GM23338 (cell line): ENCODE data around the gene ZCCHC17.

Experiments used
- EZH2 ChIP-seq: fragments of 200-600 bp; sonication (generic); IDR thresholded peaks from one replicate; pipeline ENCODE4 v1.8.0; 2017; ENCODE audit warnings: antibody characterized with exemption, mild to moderate bottlenecking, low read depth; ENCODE audit not compliant: unreplicated experiment
- EZH2phosphoT487 ChIP-seq: fragments of 200-600 bp; sonication (generic); IDR thresholded peaks from one replicate; pipeline ENCODE4 v1.8.1; 2018; ENCODE audit warnings: antibody characterized with exemption; ENCODE audit not compliant: unreplicated experiment
- NANOG ChIP-seq: IDR thresholded peaks from 2 replicates; pipeline ENCODE4 v1.6.1; 2016; ENCODE audit warnings: antibody characterized with exemption, borderline replicate concordance
- POLR2AphosphoS5 ChIP-seq: IDR thresholded peaks from 2 replicates; pipeline ENCODE4 v1.6.1; 2016; ENCODE audit warnings: antibody characterized with exemption, low read depth
- ZNF114 ChIP-seq: fragments of 250-450 bp; sonication (Bioruptor Pico); IDR thresholded peaks from 2 replicates; pipeline ENCODE4 v1.5.0; 2020; ENCODE audit warnings: mild to moderate bottlenecking, moderate library complexity
- TF ChIP-seq, protein P1 (sequence below), 2 experiments: fragments of 200-600 bp in 1 of 2; sonication (generic) in 1 of 2; conservative IDR thresholded peaks; 2 replicates each; pipeline versions ENCODE4 v1.5.1 to v1.6.1; 2016 to 2017; ENCODE audit warnings: antibody characterized with exemption in 2 of 2, low read depth in 2 of 2, mild to moderate bottlenecking in 2 of 2, moderate library complexity in 1 of 2
- TF ChIP-seq, protein P2 (sequence below): IDR thresholded peaks from 2 replicates; pipeline ENCODE4 v1.6.1; 2016; ENCODE audit warnings: antibody characterized with exemption
- TF ChIP-seq, protein P3 (sequence below): IDR thresholded peaks from one replicate; pipeline ENCODE4 v1.6.1; 2018; ENCODE audit warnings: antibody characterized with exemption; ENCODE audit not compliant: unreplicated experiment
- TF ChIP-seq, protein P4 (sequence below): fragments of 250-450 bp; sonication (Bioruptor Pico); IDR thresholded peaks from 2 replicates; pipeline ENCODE4 v1.5.0; 2020; ENCODE audit warnings: mild to moderate bottlenecking, moderate library complexity

DNA sequence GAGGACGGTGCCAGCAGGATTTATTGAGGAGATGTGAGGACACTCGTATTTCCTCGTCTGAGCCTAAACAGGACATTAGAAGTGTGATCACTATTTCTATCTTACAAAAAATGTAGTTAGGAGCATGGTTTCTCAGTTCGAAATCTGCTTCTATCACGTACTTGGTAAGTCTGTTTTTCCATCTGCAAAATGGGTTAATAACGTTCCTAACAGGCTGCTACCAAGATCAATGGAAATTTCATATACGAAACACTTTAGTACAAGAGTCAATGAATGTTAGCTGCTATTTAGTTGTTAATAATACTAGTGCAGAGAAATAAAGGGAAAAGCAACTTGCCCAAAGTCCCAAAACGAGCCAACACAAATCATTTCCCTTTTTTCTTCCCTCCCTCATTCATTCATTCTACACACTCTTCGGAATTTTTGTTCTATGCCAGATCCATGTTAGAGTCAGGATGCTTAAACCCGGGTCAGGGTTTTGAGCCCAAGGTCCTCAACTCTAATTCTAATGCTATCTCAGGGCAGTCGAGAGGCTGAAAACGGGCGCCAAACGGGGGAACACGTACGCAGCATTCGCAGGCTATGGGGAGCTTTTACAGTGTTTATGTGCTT, 852 bp upstream of the ZCCHC17 start:
- TF ChIP-seq POLR2AphosphoS5 = no peak
- TF ChIP-seq, protein P1, sequence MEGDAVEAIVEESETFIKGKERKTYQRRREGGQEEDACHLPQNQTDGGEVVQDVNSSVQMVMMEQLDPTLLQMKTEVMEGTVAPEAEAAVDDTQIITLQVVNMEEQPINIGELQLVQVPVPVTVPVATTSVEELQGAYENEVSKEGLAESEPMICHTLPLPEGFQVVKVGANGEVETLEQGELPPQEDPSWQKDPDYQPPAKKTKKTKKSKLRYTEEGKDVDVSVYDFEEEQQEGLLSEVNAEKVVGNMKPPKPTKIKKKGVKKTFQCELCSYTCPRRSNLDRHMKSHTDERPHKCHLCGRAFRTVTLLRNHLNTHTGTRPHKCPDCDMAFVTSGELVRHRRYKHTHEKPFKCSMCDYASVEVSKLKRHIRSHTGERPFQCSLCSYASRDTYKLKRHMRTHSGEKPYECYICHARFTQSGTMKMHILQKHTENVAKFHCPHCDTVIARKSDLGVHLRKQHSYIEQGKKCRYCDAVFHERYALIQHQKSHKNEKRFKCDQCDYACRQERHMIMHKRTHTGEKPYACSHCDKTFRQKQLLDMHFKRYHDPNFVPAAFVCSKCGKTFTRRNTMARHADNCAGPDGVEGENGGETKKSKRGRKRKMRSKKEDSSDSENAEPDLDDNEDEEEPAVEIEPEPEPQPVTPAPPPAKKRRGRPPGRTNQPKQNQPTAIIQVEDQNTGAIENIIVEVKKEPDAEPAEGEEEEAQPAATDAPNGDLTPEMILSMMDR (conservative IDR thresholded peaks at IDR 0.05; ENCODE audit: low read depth in 2 of 2) = no peak
- TF ChIP-seq ZNF114 (CRISPR knock-in tag) = no peak
- no peak for TF ChIP-seq EZH2
- no peak for TF ChIP-seq NANOG
- no peak for TF ChIP-seq EZH2phosphoT487
- TF ChIP-seq, protein P2, sequence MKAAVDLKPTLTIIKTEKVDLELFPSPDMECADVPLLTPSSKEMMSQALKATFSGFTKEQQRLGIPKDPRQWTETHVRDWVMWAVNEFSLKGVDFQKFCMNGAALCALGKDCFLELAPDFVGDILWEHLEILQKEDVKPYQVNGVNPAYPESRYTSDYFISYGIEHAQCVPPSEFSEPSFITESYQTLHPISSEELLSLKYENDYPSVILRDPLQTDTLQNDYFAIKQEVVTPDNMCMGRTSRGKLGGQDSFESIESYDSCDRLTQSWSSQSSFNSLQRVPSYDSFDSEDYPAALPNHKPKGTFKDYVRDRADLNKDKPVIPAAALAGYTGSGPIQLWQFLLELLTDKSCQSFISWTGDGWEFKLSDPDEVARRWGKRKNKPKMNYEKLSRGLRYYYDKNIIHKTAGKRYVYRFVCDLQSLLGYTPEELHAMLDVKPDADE = no peak
- TF ChIP-seq, protein P3, sequence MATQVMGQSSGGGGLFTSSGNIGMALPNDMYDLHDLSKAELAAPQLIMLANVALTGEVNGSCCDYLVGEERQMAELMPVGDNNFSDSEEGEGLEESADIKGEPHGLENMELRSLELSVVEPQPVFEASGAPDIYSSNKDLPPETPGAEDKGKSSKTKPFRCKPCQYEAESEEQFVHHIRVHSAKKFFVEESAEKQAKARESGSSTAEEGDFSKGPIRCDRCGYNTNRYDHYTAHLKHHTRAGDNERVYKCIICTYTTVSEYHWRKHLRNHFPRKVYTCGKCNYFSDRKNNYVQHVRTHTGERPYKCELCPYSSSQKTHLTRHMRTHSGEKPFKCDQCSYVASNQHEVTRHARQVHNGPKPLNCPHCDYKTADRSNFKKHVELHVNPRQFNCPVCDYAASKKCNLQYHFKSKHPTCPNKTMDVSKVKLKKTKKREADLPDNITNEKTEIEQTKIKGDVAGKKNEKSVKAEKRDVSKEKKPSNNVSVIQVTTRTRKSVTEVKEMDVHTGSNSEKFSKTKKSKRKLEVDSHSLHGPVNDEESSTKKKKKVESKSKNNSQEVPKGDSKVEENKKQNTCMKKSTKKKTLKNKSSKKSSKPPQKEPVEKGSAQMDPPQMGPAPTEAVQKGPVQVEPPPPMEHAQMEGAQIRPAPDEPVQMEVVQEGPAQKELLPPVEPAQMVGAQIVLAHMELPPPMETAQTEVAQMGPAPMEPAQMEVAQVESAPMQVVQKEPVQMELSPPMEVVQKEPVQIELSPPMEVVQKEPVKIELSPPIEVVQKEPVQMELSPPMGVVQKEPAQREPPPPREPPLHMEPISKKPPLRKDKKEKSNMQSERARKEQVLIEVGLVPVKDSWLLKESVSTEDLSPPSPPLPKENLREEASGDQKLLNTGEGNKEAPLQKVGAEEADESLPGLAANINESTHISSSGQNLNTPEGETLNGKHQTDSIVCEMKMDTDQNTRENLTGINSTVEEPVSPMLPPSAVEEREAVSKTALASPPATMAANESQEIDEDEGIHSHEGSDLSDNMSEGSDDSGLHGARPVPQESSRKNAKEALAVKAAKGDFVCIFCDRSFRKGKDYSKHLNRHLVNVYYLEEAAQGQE = no peak
- TF ChIP-seq, protein P4, sequence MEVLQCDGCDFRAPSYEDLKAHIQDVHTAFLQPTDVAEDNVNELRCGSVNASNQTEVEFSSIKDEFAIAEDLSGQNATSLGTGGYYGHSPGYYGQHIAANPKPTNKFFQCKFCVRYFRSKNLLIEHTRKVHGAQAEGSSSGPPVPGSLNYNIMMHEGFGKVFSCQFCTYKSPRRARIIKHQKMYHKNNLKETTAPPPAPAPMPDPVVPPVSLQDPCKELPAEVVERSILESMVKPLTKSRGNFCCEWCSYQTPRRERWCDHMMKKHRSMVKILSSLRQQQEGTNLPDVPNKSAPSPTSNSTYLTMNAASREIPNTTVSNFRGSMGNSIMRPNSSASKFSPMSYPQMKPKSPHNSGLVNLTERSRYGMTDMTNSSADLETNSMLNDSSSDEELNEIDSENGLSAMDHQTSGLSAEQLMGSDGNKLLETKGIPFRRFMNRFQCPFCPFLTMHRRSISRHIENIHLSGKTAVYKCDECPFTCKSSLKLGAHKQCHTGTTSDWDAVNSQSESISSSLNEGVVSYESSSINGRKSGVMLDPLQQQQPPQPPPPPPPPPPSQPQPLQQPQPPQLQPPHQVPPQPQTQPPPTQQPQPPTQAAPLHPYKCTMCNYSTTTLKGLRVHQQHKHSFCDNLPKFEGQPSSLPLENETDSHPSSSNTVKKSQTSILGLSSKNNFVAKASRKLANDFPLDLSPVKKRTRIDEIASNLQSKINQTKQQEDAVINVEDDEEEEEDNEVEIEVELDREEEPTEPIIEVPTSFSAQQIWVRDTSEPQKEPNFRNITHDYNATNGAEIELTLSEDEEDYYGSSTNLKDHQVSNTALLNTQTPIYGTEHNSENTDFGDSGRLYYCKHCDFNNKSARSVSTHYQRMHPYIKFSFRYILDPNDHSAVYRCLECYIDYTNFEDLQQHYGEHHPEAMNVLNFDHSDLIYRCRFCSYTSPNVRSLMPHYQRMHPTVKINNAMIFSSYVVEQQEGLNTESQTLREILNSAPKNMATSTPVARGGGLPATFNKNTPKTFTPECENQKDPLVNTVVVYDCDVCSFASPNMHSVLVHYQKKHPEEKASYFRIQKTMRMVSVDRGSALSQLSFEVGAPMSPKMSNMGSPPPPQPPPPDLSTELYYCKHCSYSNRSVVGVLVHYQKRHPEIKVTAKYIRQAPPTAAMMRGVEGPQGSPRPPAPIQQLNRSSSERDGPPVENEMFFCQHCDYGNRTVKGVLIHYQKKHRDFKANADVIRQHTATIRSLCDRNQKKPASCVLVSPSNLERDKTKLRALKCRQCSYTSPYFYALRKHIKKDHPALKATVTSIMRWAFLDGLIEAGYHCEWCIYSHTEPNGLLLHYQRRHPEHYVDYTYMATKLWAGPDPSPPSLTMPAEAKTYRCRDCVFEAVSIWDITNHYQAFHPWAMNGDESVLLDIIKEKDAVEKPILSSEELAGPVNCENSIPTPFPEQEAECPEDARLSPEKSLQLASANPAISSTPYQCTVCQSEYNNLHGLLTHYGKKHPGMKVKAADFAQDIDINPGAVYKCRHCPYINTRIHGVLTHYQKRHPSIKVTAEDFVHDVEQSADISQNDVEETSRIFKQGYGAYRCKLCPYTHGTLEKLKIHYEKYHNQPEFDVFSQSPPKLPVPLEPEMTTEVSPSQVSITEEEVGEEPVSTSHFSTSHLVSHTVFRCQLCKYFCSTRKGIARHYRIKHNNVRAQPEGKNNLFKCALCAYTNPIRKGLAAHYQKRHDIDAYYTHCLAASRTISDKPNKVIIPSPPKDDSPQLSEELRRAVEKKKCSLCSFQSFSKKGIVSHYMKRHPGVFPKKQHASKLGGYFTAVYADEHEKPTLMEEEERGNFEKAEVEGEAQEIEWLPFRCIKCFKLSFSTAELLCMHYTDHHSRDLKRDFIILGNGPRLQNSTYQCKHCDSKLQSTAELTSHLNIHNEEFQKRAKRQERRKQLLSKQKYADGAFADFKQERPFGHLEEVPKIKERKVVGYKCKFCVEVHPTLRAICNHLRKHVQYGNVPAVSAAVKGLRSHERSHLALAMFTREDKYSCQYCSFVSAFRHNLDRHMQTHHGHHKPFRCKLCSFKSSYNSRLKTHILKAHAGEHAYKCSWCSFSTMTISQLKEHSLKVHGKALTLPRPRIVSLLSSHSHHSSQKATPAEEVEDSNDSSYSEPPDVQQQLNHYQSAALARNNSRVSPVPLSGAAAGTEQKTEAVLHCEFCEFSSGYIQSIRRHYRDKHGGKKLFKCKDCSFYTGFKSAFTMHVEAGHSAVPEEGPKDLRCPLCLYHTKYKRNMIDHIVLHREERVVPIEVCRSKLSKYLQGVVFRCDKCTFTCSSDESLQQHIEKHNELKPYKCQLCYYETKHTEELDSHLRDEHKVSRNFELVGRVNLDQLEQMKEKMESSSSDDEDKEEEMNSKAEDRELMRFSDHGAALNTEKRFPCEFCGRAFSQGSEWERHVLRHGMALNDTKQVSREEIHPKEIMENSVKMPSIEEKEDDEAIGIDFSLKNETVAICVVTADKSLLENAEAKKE = no peak
